A673 (cell line): ENCODE results near the gene SULT1A1. TPM values are rescaled to one million over a fixed set of nuclear protein-coding genes. Genes with fewer than 3 reads are reported as not detected.

ENCODE experiments used
- BruUV-seq: library from RNA; stranded (reverse); fragments of 400-500 nt; replicated peaks from 2 replicates; lab custom pipeline; 2021; lab: Mats Ljungman, UMichigan
- CTCF ChIA-PET: fragments of 300-600 bp; sonication (Branson Sonifier 250); formaldehyde crosslinking; loops from one replicate; lab custom pipeline; 2022; ENCODE audit warnings: antibody characterized with exemption; lab: Charles Lee
- POLR2A ChIA-PET: fragments of 300-600 bp; sonication (Branson Sonifier 250); formaldehyde crosslinking; loops from one replicate; lab custom pipeline; 2022; ENCODE audit warnings: antibody characterized with exemption; ENCODE audit not compliant: low non-redundant PET; lab: Charles Lee
- DNase-seq: peaks from one replicate; pipeline ENCODE4 v3.0.0-alpha.2; 2015; ENCODE audit warnings: low spot score
- H3K27ac ChIP-seq: fragments of 200-600 bp; sonication (generic); 2 replicates; pipeline ENCODE4 v1.5.1; 2016; ENCODE audit warnings: mixed run types, low read depth, mild to moderate bottlenecking, mixed read lengths, antibody characterized with exemption, low read length; ENCODE audit not compliant: poor library complexity, severe bottlenecking
- H3K27me3 ChIP-seq: fragments of 200-600 bp; sonication (generic); replicated peaks from 2 replicates; pipeline ENCODE4 v1.6.1; 2017; ENCODE audit warnings: mixed run types, low read depth, mild to moderate bottlenecking, mixed read lengths, antibody characterized with exemption, low read length; ENCODE audit not compliant: insufficient read depth, poor library complexity
- H3K36me3 ChIP-seq: fragments of 200-600 bp; sonication (generic); 2 replicates; pipeline ENCODE4 v1.6.1; 2016; ENCODE audit warnings: mixed run types, mild to moderate bottlenecking, mixed read lengths, antibody characterized with exemption, low read length; ENCODE audit not compliant: insufficient read depth, poor library complexity, severe bottlenecking
- H3K4me1 ChIP-seq: fragments of 200-600 bp; sonication (generic); 2 replicates; pipeline ENCODE4 v1.6.1; 2017; ENCODE audit warnings: mixed run types, mild to moderate bottlenecking, mixed read lengths, antibody characterized with exemption, low read length; ENCODE audit not compliant: insufficient read depth, poor library complexity, severe bottlenecking
- H3K4me3 ChIP-seq: fragments of 200-600 bp; sonication (generic); 2 replicates; pipeline ENCODE4 v1.5.1; 2016; ENCODE audit warnings: low read depth, mixed run types, mild to moderate bottlenecking, mixed read lengths, low read length; ENCODE audit not compliant: poor library complexity, severe bottlenecking
- H3K9me3 ChIP-seq: fragments of 200-600 bp; sonication (generic); 2 replicates; pipeline ENCODE4 v1.6.1; 2016; ENCODE audit warnings: mixed run types, low read depth, mild to moderate bottlenecking, mixed read lengths, antibody characterized with exemption, low read length; ENCODE audit not compliant: poor library complexity, severe bottlenecking
- EZH2 ChIP-seq: fragments of 200-600 bp; sonication (generic); IDR thresholded peaks from 2 replicates; pipeline ENCODE4 v1.6.1; 2017; ENCODE audit warnings: borderline replicate concordance, low read depth, mild to moderate bottlenecking, mixed read lengths, antibody characterized with exemption, low read length; ENCODE audit not compliant: poor library complexity, severe bottlenecking
- intact Hi-C: fragments of 100-400 bp; cut with micrococcal nuclease; formaldehyde crosslinking; loops from one replicate; pipeline ENCODE4 v1.10.0; 2022; ENCODE audit not compliant: unreplicated experiment
- total RNA-seq: library from RNA; stranded (reverse); gene quantifications from 2 replicates; pipeline ENCODE4 v1.2.3, GENCODE V29; 2021
- TF ChIP-seq, protein P1 (sequence below): fragments of 300-800, 200-600 bp; sonication (generic); conservative IDR thresholded peaks from 2 replicates; pipeline ENCODE4 v1.5.1; 2017; ENCODE audit warnings: low read depth, mild to moderate bottlenecking, antibody characterized with exemption, low read length, moderate library complexity, mixed read lengths

SULT1A1 gene
- total RNA-seq, 1 experiment from 2014 or later = 8.9 TPM

DNA sequence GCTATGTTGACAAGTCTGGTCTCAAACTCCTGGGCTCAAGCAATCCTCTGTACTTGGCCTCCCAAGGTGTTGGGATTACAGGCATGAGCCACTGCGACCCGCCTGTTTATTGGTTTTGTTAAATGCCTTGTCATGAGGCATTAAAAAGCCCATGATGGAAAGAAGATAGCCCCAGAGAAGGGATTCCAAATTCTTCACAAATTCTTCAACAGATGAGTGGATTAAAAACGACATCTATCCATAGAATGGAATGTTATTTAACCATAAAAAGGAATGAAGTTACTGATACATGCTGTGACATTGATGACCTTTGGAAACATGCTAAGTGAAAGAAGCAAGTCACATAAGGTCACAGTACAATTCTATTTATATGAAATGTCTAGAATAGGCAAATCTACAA is 51.4 kb downstream of the SULT1A1 start:
- BruUV-seq = no TSS peak
- POLR2A ChIA-PET = no interaction called here
- peaks cover 3% of the 10 kb centered on the region for H3K36me3 ChIP-seq
- DNase-seq = no peak
- intact Hi-C loops = no loop called here
- no peak overlapping the region for H3K27ac ChIP-seq
- CTCF ChIA-PET = no interaction called here
- no peak overlapping the region for H3K4me3 ChIP-seq
- no peaks in the 10 kb centered on the region for H3K4me1 ChIP-seq
- no peaks in the 10 kb centered on the region for H3K9me3 ChIP-seq
- TF ChIP-seq, protein P1, sequence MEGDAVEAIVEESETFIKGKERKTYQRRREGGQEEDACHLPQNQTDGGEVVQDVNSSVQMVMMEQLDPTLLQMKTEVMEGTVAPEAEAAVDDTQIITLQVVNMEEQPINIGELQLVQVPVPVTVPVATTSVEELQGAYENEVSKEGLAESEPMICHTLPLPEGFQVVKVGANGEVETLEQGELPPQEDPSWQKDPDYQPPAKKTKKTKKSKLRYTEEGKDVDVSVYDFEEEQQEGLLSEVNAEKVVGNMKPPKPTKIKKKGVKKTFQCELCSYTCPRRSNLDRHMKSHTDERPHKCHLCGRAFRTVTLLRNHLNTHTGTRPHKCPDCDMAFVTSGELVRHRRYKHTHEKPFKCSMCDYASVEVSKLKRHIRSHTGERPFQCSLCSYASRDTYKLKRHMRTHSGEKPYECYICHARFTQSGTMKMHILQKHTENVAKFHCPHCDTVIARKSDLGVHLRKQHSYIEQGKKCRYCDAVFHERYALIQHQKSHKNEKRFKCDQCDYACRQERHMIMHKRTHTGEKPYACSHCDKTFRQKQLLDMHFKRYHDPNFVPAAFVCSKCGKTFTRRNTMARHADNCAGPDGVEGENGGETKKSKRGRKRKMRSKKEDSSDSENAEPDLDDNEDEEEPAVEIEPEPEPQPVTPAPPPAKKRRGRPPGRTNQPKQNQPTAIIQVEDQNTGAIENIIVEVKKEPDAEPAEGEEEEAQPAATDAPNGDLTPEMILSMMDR = no peak
- TF ChIP-seq EZH2 = no peak
- no peaks in the 10 kb centered on the region for H3K27me3 ChIP-seq

DNA sequence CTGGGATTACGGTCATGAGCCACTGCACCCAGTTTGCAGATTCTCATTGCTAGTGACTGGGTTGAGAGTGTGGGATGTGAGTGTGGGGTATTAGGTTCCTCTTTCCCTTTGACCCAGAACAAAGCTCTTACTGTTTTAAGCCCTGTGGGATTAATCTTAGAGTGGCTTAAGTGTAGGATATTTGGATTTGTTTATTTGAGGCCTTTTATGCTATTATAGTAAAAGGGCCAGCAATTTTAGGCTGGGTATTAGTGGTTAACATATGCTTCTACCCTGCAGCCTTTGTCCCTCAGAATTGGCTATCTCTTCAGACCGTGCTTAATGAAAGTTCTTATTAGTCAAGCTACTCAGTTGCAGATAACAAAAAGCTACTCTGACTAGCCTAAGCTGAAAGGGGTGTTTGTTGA is 52.9 kb downstream of the SULT1A1 start:
- TF ChIP-seq EZH2 = no peak
- TF ChIP-seq, protein P1 = no peak
- ChIA-PET POLR2A (no interaction called here), CTCF (no interaction called here)
- Histone ChIP-seq H3K36me3 (peaks cover 3% of the 10 kb centered on the region), H3K4me1 (no peaks in the 10 kb centered on the region), H3K9me3 (no peaks in the 10 kb centered on the region), H3K4me3 (no peak overlapping the region), H3K27me3 (no peaks in the 10 kb centered on the region), H3K27ac (no peak overlapping the region)
- BruUV-seq = no TSS peak
- no peak for DNase-seq
- intact Hi-C loops = no loop called here

DNA sequence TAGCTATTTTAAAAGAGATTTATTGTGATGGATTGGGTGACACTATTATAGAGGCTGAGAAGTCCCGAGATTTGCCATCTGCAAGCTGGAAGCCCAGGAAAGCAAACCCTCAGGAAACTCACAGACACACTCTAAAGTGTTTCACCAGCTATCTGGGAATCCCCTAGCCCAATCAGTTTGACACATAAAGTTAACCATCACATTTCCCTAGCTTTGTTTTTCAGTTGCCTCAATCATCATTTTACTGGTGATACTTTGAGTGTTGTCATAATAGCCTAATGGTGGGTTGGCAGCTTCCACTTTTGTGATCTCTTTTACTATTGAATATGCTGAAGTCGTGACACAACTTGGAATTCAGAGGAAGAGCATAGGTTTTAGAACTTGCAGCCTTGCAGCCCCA is 54.3 kb downstream of the SULT1A1 start:
- Histone ChIP-seq H3K4me1 (no peaks in the 10 kb centered on the region), H3K4me3 (no peak overlapping the region), H3K27ac (no peak overlapping the region), H3K36me3 (peaks cover 3% of the 10 kb centered on the region), H3K9me3 (no peaks in the 10 kb centered on the region), H3K27me3 (no peaks in the 10 kb centered on the region)
- DNase-seq = no peak
- ChIA-PET POLR2A (interaction anchor here (0.7 kb wide), 1 partner anchor 851 kb away, joined by 3 read pairs; no protein-coding TSS in a partner anchor), CTCF (interaction anchor here (0.5 kb wide), 1 partner anchor 39 kb away, joined by 4 read pairs; no protein-coding TSS in a partner anchor)
- BruUV-seq = TSS peak; percentile 41
- no peak for TF ChIP-seq EZH2
- TF ChIP-seq, protein P1 = no peak
- intact Hi-C loops = no loop called here

Other genes starting within 250 kb of the SULT1A1 start
- 1.6 and 2.6 TPM in 2 replicates for gene NPIPB6, start 246.5 kb downstream of the SULT1A1 start, total RNA-seq
- gene EIF3CL, start 206.2 kb downstream of the SULT1A1 start, total RNA-seq = 53.7 and 109 TPM in 2 replicates
- gene NPIPB7, start 137.7 kb downstream of the SULT1A1 start, total RNA-seq = not detected in 2 replicates
- gene CLN3, start 118.0 kb downstream of the SULT1A1 start, total RNA-seq = 31.4 and 37.3 TPM in 2 replicates
- gene APOBR, start 115.4 kb downstream of the SULT1A1 start, total RNA-seq = not detected in 2 replicates
- gene IL27, start 103.2 kb downstream of the SULT1A1 start, total RNA-seq = not detected in 2 replicates
- 0.19 and 0.76 TPM in 2 replicates for gene NUPR1, start 71.1 kb downstream of the SULT1A1 start, total RNA-seq
- 35.2 and 42.3 TPM in 2 replicates for gene SGF29, start 56.1 kb downstream of the SULT1A1 start, total RNA-seq
- gene SULT1A2, start 13.0 kb downstream of the SULT1A1 start, total RNA-seq = 1.6 and 2.7 TPM in 2 replicates
- not detected in 2 replicates for gene NPIPB8, start 28.0 kb upstream of the SULT1A1 start, total RNA-seq
- 824 and 839 TPM in 2 replicates for gene EIF3C, start 101.4 kb upstream of the SULT1A1 start, total RNA-seq
- gene NPIPB9, start 141.7 kb upstream of the SULT1A1 start, total RNA-seq = 0.92 and 2.1 TPM in 2 replicates
- gene ATXN2L, start 213.0 kb upstream of the SULT1A1 start, total RNA-seq = 330 and 335 TPM in 2 replicates
- gene TUFM, start 236.3 kb upstream of the SULT1A1 start, total RNA-seq = 228 and 244 TPM in 2 replicates